ENCODE results near the gene ZBTB8OS.

DNA sequence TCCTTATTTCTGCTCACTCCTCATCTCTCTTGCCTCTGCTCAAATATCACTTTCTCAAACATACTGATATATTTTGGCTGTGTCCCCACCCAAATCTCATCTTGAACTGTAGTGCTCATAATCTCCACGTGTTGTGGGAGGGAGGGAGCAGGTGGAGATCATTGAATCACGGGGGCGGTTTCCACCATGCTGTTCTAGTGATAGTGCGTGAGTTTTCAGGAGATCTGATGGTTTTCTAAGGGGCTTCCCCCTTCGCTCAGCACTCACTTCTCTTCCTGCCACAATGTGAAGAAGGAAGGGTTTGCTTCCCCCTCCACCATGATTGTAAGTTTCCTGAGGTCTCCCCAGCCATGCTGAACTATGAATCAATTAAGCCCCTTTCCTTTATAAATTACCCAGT, 26.6 kb downstream of the ZBTB8OS start:
- no peak for TF ChIP-seq FOXM1 (IDR thresholded peaks at IDR 0.05; ENCODE audit: borderline replicate concordance)
- TF ChIP-seq FOXA1 (IDR thresholded peaks at IDR 0.05), result no peak
- no peak for TF ChIP-seq ZNF384 (IDR thresholded peaks at IDR 0.05)

Data from HEK293T (cell line).